IPS DF 6.9 (cell line): ENCODE data around the gene C1QTNF8.

Experiments used
- DNase-seq: peaks from one replicate; pipeline ENCODE4 v3.0.0-alpha.2; 2013; ENCODE audit warnings: low read depth, low spot score
- H3K27ac ChIP-seq: one replicate; pipeline ENCODE4 v1.5.1; 2013; ENCODE audit warnings: low read length, control low read depth
- H3K27me3 ChIP-seq: 2 replicates; pipeline ENCODE4 v1.6.1; 2013; ENCODE audit warnings: mild to moderate bottlenecking, low read length; ENCODE audit not compliant: control insufficient read depth, insufficient read depth
- H3K36me3 ChIP-seq: 2 replicates; pipeline ENCODE4 v1.6.1; 2013; ENCODE audit warnings: low read length; ENCODE audit not compliant: control insufficient read depth, insufficient read depth
- H3K4me1 ChIP-seq: 2 replicates; pipeline ENCODE4 v1.6.1; 2013; ENCODE audit warnings: low read length; ENCODE audit not compliant: control insufficient read depth, insufficient read depth
- H3K4me3 ChIP-seq: 2 replicates; pipeline ENCODE4 v1.5.1; 2013; ENCODE audit warnings: mild to moderate bottlenecking, low read length
- H3K9me3 ChIP-seq: 2 replicates; pipeline ENCODE4 v1.6.1; 2013; ENCODE audit warnings: low read length, inconsistent platforms; ENCODE audit not compliant: control insufficient read depth, insufficient read depth
- WGBS: extraction: QIAGEN DNeasy Blood & Tissue Kit; methylation state at CpG from one replicate; pipeline ENCODE4 v1.1.7; 2013; ENCODE audit warnings: mixed read lengths, missing lambda C conversion rate; ENCODE audit not compliant: insufficient read length, insufficient coverage; 5-methylcytosine and 5-hydroxymethylcytosine counted together

C1QTNF8 gene

GRCh38 chr16:1135459-1135825 lies 39.4 kb upstream of the C1QTNF8 start:
- DNase-seq: no peak
- H3K9me3 ChIP-seq: no peaks in the 10 kb centered on the region
- WGBS: no CpG with 5 or more reads among the region's 3 CpGs

GRCh38 chr16:1134776-1135458 lies 38.9 kb upstream of the C1QTNF8 start:
- Histone ChIP-seq H3K27me3 (no peaks in the 10 kb centered on the region), H3K36me3 (no peaks in the 10 kb centered on the region; the same call in 1 of the 2 replicates), H3K9me3 (no peaks in the 10 kb centered on the region), H3K4me1 (no peaks in the 10 kb centered on the region), H3K4me3 (no peak overlapping the region), H3K27ac (no peak overlapping the region)
- no peak for DNase-seq
- no CpG with 5 or more reads among the region's 30 CpGs for WGBS

More at GRCh38 chr16:1135459-1135825, 39.4 kb upstream of the C1QTNF8 start:
- Histone ChIP-seq H3K27ac (no peak overlapping the region), H3K4me3 (no peak overlapping the region), H3K4me1 (no peaks in the 10 kb centered on the region), H3K27me3 (no peaks in the 10 kb centered on the region), H3K36me3 (no peaks in the 10 kb centered on the region; the same call in 1 of the 2 replicates)

GRCh38 chr16:1133810-1134520 lies 37.9 kb upstream of the C1QTNF8 start:
- H3K4me3 ChIP-seq: no peak overlapping the region
- no peaks in the 10 kb centered on the region for H3K9me3 ChIP-seq
- H3K27ac ChIP-seq: no peak overlapping the region
- DNase-seq: no peak
- H3K36me3 ChIP-seq: no peaks in the 10 kb centered on the region; the same call in 1 of the 2 replicates
- no peaks in the 10 kb centered on the region for H3K4me1 ChIP-seq
- no CpG with 5 or more reads among the region's 30 CpGs for WGBS
- no peaks in the 10 kb centered on the region for H3K27me3 ChIP-seq

GRCh38 chr16:1133271-1133670 lies 37.2 kb upstream of the C1QTNF8 start:
- Histone ChIP-seq H3K27me3 (no peaks in the 10 kb centered on the region), H3K4me3 (no peak overlapping the region), H3K27ac (no peak overlapping the region), H3K9me3 (no peaks in the 10 kb centered on the region), H3K36me3 (no peaks in the 10 kb centered on the region; the same call in 1 of the 2 replicates), H3K4me1 (no peaks in the 10 kb centered on the region)
- WGBS: no CpG with 5 or more reads among the region's 18 CpGs
- DNase-seq: no peak

GRCh38 chr16:1132431-1132830 lies 36.4 kb upstream of the C1QTNF8 start:
- Histone ChIP-seq H3K4me3 (no peak overlapping the region), H3K4me1 (no peaks in the 10 kb centered on the region), H3K27me3 (no peaks in the 10 kb centered on the region), H3K27ac (no peak overlapping the region), H3K9me3 (no peaks in the 10 kb centered on the region), H3K36me3 (no peaks in the 10 kb centered on the region; the same call in 1 of the 2 replicates)
- no peak for DNase-seq
- no CpG with 5 or more reads among the region's 15 CpGs for WGBS

- H3K9me3 ChIP-seq: no peaks in the 10 kb centered on the region
- peaks cover 2% of the 10 kb centered on the region; the same call in 1 of the 2 replicates for H3K4me1 ChIP-seq
- no CpG with 5 or more reads among the region's 35 CpGs for WGBS
These were observed 35.4 kb upstream of the C1QTNF8 start for GRCh38 chr16:1131378-1131994.

GRCh38 chr16:1130382-1130781 lies 34.3 kb upstream of the C1QTNF8 start:
- Histone ChIP-seq H3K4me3 (no peak overlapping the region), H3K9me3 (no peaks in the 10 kb centered on the region), H3K27ac (no peak overlapping the region), H3K4me1 (peaks cover 2% of the 10 kb centered on the region), H3K36me3 (no peaks in the 10 kb centered on the region; the same call in 1 of the 2 replicates), H3K27me3 (no peaks in the 10 kb centered on the region)
- DNase-seq: no peak
- WGBS: no CpG with 5 or more reads among the region's 8 CpGs

More at GRCh38 chr16:1131378-1131994, 35.4 kb upstream of the C1QTNF8 start:
- Histone ChIP-seq H3K4me3 (no peak overlapping the region), H3K36me3 (no peaks in the 10 kb centered on the region; the same call in 1 of the 2 replicates), H3K27me3 (no peaks in the 10 kb centered on the region), H3K27ac (no peak overlapping the region)
- no peak for DNase-seq

GRCh38 chr16:1129106-1129960 lies 33.3 kb upstream of the C1QTNF8 start:
- no peak overlapping the region for H3K27ac ChIP-seq
- H3K4me3 ChIP-seq: no peak overlapping the region
- H3K36me3 ChIP-seq: no peaks in the 10 kb centered on the region; the same call in 1 of the 2 replicates
- peaks cover 2% of the 10 kb centered on the region for H3K4me1 ChIP-seq
- no peaks in the 10 kb centered on the region for H3K9me3 ChIP-seq
- WGBS: no CpG with 5 or more reads among the region's 48 CpGs
- no peaks in the 10 kb centered on the region for H3K27me3 ChIP-seq
- no peak for DNase-seq

- Histone ChIP-seq H3K27me3 (no peaks in the 10 kb centered on the region), H3K4me3 (no peak overlapping the region), H3K4me1 (peaks cover 2% of the 10 kb centered on the region), H3K36me3 (no peaks in the 10 kb centered on the region; the same call in 1 of the 2 replicates), H3K9me3 (no peaks in the 10 kb centered on the region), H3K27ac (no peak overlapping the region)
- DNase-seq: no peak
- WGBS: no CpG with 5 or more reads among the region's 31 CpGs
These were observed 32.1 kb upstream of the C1QTNF8 start for GRCh38 chr16:1127971-1128715.
